ENCODE measurements around the gene SOCS6. TPM values are rescaled to one million over a fixed set of nuclear protein-coding genes. Genes with fewer than 3 reads are reported as not detected.
"Not testable (repeated sequence)": the region's sequence is repeated elsewhere in the genome, so short reads cannot be mapped to it uniquely, and the experiment has no call there.

Gene SOCS6
- total RNA-seq, 1 experiment from 2014 or later = 23.2 TPM

DNA sequence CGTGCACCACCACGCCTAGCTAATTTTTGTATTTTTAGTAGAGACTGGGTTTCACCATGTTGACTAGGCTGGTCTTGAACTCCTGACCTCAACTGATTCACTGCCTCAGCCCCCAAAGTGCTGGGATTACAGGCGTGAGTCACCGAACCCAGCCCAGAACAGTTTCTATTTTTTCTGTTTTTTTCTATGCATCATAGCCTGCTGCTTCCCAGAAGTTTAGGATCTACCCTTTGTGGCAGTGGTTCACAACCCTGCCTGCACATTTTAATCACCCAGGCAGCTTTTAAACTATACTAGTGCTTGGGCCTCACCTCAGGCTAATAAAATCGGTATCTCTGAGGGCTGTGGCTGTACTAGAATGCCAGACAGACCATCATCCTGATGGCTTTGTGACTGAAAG, 39.7 kb upstream of the SOCS6 start:
- Histone ChIP-seq H3K9me3 (no peaks in the 10 kb centered on the region), H3K4me3 (ENCODE audit: low read depth, low read length) (no peak overlapping the region), H3K27me3 (replicated peaks; ENCODE audit: control insufficient read depth, insufficient read depth, low read length) (no peaks in the 10 kb centered on the region), H3K36me3 (ENCODE audit: control insufficient read depth, insufficient read depth, low read length) (no peaks in the 10 kb centered on the region), H3K4me1 (no peaks in the 10 kb centered on the region)
- Mint-ChIP-seq H3K27me3 (ENCODE audit: insufficient read depth, unreplicated experiment) (no peaks in the 10 kb centered on the region), H3K4me3 (ENCODE audit: unreplicated experiment) (no peak overlapping the region), H3K36me3 (ENCODE audit: insufficient read depth, unreplicated experiment) (no peaks in the 10 kb centered on the region), H3K9me3 (ENCODE audit: unreplicated experiment) (no peaks in the 10 kb centered on the region), H3K27ac (ENCODE audit: unreplicated experiment) (no peak overlapping the region), H3K4me1 (ENCODE audit: low read depth, unreplicated experiment) (no peaks in the 10 kb centered on the region)
- ChIA-PET CTCF (no interaction called here), POLR2A (no interaction called here)
- TF ChIP-seq, protein P1, sequence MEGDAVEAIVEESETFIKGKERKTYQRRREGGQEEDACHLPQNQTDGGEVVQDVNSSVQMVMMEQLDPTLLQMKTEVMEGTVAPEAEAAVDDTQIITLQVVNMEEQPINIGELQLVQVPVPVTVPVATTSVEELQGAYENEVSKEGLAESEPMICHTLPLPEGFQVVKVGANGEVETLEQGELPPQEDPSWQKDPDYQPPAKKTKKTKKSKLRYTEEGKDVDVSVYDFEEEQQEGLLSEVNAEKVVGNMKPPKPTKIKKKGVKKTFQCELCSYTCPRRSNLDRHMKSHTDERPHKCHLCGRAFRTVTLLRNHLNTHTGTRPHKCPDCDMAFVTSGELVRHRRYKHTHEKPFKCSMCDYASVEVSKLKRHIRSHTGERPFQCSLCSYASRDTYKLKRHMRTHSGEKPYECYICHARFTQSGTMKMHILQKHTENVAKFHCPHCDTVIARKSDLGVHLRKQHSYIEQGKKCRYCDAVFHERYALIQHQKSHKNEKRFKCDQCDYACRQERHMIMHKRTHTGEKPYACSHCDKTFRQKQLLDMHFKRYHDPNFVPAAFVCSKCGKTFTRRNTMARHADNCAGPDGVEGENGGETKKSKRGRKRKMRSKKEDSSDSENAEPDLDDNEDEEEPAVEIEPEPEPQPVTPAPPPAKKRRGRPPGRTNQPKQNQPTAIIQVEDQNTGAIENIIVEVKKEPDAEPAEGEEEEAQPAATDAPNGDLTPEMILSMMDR (IDR thresholded peaks at IDR 0.05; ENCODE audit: insufficient read depth in 1 of 2, low read depth in 1 of 2, low read length in 1 of 2, severe bottlenecking in 1 of 2, unreplicated experiment in 1 of 2) = no peak
- no TSS peak for BruUV-seq (replicated peaks)
- DNase-seq = no peak
- intact Hi-C loops (cut with micrococcal nuclease; ENCODE audit: unreplicated experiment) = no loop called here

DNA sequence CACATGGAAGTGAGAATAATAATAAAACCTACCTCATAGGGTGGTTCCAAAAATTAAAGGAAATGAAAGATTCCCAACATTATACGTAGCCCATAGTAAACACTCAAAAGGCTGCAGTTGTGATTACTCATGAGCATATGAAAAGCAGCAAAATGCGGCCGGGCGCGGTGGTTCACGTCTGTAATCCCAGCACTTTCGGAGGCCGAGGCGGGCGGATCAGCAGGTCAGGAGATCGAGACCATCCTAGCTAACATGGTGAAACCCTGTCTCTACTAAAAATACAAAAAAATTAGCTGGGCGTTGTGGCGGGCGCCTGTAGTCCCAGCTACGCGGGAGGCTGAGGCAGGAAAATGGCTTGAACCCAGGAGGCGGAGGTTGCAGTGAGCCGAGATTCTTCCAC, 39.0 kb upstream of the SOCS6 start:
- H3K4me3 ChIP-seq (ENCODE audit: low read depth, low read length); H3K4me3 Mint-ChIP-seq (ENCODE audit: unreplicated experiment); intact Hi-C loops (cut with micrococcal nuclease; ENCODE audit: unreplicated experiment); H3K9me3 Mint-ChIP-seq (ENCODE audit: unreplicated experiment); H3K4me1 ChIP-seq; H3K36me3 Mint-ChIP-seq (ENCODE audit: insufficient read depth, unreplicated experiment); CTCF ChIA-PET; H3K4me1 Mint-ChIP-seq (ENCODE audit: low read depth, unreplicated experiment); H3K27ac Mint-ChIP-seq (ENCODE audit: unreplicated experiment); POLR2A ChIA-PET; H3K27me3 Mint-ChIP-seq (ENCODE audit: insufficient read depth, unreplicated experiment); H3K27me3 ChIP-seq (replicated peaks; ENCODE audit: control insufficient read depth, insufficient read depth, low read length); H3K36me3 ChIP-seq (ENCODE audit: control insufficient read depth, insufficient read depth, low read length); DNase-seq; H3K9me3 ChIP-seq; BruUV-seq (replicated peaks): not testable (repeated sequence)

DNA sequence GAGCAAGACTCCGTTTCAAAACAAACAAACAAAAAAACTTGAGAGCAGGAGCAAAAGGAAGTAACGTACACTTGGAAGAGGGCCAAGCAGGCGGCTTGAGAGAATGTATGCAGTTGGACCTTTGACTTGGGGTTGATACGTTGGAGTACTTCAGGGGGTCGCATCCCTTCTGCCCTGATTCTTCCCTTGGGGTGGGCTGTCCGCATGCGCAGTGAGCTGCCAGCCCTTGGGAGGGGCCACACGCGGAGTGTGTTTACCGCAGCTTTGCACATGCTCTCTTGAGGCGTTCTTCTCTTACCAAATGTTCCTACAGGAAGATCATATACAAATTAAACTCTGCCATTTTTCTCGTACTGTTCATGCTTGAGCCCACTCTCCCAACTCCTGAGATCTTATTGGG, 38.1 kb upstream of the SOCS6 start:
- Mint-ChIP-seq H3K9me3 (ENCODE audit: unreplicated experiment) (no peaks in the 10 kb centered on the region), H3K4me3 (ENCODE audit: unreplicated experiment) (no peak overlapping the region), H3K27ac (ENCODE audit: unreplicated experiment) (no peak overlapping the region), H3K4me1 (ENCODE audit: low read depth, unreplicated experiment) (no peaks in the 10 kb centered on the region), H3K27me3 (ENCODE audit: insufficient read depth, unreplicated experiment) (no peaks in the 10 kb centered on the region), H3K36me3 (ENCODE audit: insufficient read depth, unreplicated experiment) (no peaks in the 10 kb centered on the region)
- Histone ChIP-seq H3K36me3 (ENCODE audit: control insufficient read depth, insufficient read depth, low read length) (no peaks in the 10 kb centered on the region), H3K4me3 (ENCODE audit: low read depth, low read length) (no peak overlapping the region), H3K4me1 (no peaks in the 10 kb centered on the region), H3K27me3 (replicated peaks; ENCODE audit: control insufficient read depth, insufficient read depth, low read length) (no peaks in the 10 kb centered on the region), H3K9me3 (no peaks in the 10 kb centered on the region)
- TF ChIP-seq, protein P1 (IDR thresholded peaks at IDR 0.05; ENCODE audit: insufficient read depth in 1 of 2, low read depth in 1 of 2, low read length in 1 of 2, severe bottlenecking in 1 of 2, unreplicated experiment in 1 of 2) = no peak
- ChIA-PET POLR2A (no interaction called here), CTCF (no interaction called here)
- intact Hi-C loops (cut with micrococcal nuclease; ENCODE audit: unreplicated experiment) = no loop called here
- no peak for DNase-seq
- no TSS peak for BruUV-seq (replicated peaks)

DNA sequence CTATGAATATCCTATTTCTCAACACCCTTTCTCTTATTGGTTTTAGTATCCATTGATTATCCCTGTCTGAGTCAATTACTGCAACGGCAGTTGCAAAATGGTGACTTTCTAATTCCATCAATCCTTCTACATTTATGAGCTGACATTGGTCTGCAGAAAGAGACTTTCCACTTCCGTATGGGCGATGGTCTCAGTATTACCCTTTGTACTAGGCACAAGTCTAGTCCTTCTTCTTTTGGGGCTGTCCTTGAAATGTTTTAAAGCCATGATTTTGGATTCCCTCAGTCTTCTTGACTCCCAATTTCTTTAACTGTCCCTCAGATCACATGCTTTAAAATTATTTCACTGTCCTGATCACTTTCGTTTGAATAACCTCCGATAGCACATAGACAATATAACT, 32.7 kb upstream of the SOCS6 start:
- ChIA-PET POLR2A (no interaction called here), CTCF (interaction anchor here (0.6 kb wide), 1 partner anchor 394 kb away, joined by 3 read pairs; no protein-coding TSS in a partner anchor)
- no peaks in the 10 kb centered on the region for H3K36me3 ChIP-seq (ENCODE audit: control insufficient read depth, insufficient read depth, low read length)
- no peak overlapping the region for H3K4me3 ChIP-seq (ENCODE audit: low read depth, low read length)
- no peaks in the 10 kb centered on the region for H3K27me3 ChIP-seq (replicated peaks; ENCODE audit: control insufficient read depth, insufficient read depth, low read length)
- Mint-ChIP-seq H3K4me3 (ENCODE audit: unreplicated experiment) (no peak overlapping the region), H3K4me1 (ENCODE audit: low read depth, unreplicated experiment) (no peaks in the 10 kb centered on the region), H3K9me3 (ENCODE audit: unreplicated experiment) (no peaks in the 10 kb centered on the region), H3K36me3 (ENCODE audit: insufficient read depth, unreplicated experiment) (no peaks in the 10 kb centered on the region), H3K27ac (ENCODE audit: unreplicated experiment) (no peak overlapping the region), H3K27me3 (ENCODE audit: insufficient read depth, unreplicated experiment) (no peaks in the 10 kb centered on the region)
- H3K9me3 ChIP-seq = no peaks in the 10 kb centered on the region
- intact Hi-C loops (cut with micrococcal nuclease; ENCODE audit: unreplicated experiment) = no loop called here
- H3K4me1 ChIP-seq = no peaks in the 10 kb centered on the region
- TF ChIP-seq, protein P1 (IDR thresholded peaks at IDR 0.05; ENCODE audit: insufficient read depth in 1 of 2, low read depth in 1 of 2, low read length in 1 of 2, severe bottlenecking in 1 of 2, unreplicated experiment in 1 of 2) = no peak
- no TSS peak for BruUV-seq (replicated peaks)
- no peak for DNase-seq
